Activated CD8-positive, alpha-beta memory T cell treated with anti-CD3 and anti-CD28 coated beads for 4 hours (primary cell): Measurements from ENCODE around the gene CSF3R.

Source experiments
- DNase-seq, 2 donors: peaks; one replicate each; pipeline ENCODE4 v3.0.0-alpha.2; 2020; ENCODE audit warnings: low read depth in 2 of 2

The CSF3R gene

DNA sequence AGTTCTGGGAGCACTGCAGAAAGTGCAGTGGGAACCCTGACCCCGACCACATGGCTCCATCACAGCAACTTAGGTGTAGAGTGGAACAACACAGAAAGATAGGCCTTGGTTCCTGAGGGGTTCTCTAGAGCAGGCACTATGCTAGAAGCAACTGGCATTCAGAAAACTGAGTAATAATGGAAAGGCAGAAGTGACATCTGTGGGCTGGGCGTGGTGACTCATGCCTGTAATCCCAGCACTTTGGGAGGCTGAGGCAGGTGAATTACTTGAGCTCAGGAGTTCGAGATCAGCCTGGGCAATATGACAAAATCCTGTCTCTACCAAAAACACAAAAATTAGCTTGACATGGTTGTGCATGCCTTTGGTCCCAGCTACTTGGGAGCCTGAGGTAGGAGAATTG lies 23.8 kb downstream of the CSF3R start:
- no peak for DNase-seq

DNA sequence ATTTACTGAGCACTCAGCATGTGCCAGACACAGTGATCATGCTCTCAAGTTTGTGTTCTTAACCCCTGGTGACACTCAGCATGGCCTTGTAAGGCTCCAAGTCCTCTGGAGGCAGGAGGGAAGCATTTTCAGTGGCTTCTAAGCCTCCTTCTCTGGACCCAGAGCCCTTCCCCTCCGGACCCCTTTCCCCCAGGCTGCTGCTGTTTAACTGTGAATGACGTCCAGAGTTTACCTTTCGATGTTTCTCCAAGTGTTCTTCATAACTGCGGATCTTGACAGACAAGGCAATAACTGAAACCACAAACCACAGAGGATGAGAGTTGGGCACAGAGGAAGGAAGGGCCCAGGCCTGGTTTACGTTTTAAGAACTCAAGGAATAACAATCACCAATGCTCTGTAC lies 25.0 kb downstream of the CSF3R start:
- no peak for DNase-seq

DNA sequence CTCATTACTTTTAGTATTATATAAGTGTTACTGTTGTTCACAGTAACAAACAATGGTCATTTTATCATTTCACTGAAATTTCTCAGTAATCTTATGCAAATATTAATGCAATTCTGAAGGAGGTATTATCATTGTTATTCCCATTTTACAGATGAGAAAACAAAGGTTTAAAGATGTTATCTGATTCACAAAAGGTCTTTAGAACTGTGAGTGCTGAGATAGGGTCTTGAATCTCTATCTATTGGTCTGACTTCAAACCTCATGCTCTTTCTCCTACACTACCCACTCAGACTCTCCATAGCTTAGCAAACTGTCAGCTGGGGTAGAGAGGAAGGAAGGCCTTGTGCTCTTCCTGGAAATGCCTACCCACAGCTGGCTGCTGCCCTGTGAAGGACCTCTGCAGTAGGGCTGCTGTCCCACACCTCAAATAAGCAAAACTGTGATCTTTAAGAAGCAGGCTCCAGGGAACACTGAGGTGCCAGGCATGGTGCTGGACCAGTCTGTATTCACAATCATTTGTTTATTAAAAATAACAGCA lies 26.3 kb downstream of the CSF3R start:
- no peak for DNase-seq

DNA sequence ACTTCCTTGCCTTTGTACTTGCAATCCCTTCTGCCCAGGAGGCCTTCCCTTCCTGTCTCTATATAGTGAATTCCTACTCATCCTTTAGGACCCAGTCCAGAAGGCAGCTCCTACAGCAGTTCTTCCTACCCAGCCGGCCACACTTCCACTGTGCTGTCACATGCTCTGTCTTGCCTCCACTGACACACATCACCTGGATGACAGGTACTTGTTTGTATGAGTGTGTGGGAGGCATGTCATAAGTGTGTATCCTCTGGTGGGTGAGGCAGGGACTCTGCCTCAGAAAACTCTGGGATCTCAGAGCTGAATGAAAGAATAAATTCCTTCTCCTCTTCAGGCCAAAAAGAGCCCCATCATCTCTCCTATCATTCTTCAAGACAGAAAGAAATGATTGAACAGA lies 27.3 kb downstream of the CSF3R start:
- DNase-seq, result no peak

DNA sequence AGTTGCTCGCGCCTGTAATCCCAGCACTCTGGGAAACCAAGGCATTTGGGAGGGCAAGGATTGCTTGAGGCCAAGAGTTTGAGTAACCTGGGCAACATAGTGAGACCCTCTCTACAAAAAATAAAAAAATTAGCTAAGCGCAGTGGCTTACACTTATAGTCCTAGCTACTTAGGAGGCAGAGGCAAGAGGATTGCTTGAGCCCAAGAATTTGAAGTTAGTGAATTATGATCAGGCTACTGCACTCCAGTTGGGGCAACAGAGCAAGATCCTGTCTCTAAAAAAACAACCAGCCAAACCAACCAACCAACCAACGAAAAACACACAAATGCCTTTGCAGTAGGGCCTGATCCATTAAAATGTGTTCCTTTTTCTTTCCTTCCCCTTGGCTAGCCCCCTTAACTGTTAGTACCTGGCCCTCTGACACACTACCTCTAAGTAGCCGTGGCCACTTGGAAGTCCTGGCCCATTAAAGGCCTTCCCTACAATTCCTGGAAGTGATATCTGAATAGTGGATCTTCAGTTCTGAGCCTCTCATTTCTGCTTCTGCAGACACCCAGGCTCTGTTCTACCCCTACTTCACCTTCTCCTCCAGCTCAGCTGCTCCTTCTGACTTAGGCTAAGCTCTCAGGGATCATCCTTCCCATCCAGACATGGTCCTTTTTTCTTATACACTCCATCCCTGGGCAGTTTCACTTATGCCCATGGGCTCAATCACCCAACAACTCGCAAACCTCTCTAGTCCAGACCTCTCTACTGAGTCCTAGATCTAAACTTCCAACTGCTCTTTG lies 28.9 kb downstream of the CSF3R start:
- DNase-seq, result no peak

DNA sequence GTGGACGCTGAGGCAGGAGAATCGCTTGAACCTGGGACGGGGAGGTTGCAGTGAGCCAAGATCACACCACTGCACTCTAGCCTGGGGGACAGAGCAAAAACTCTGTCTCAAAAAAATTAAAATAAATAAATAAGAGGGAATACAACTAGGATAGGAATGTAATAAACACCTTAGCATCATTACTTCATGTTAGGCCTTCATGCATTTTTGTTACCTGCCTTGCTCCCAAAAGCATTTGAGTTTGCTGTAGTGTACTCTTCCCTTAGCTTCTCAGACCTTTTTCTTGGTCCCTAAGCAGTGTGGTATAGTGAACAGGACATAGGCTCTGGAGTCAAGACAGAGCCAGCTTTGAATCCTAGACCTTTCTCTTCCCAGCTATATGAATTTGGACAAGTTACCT lies 29.7 kb downstream of the CSF3R start:
- no peak for DNase-seq

DNA sequence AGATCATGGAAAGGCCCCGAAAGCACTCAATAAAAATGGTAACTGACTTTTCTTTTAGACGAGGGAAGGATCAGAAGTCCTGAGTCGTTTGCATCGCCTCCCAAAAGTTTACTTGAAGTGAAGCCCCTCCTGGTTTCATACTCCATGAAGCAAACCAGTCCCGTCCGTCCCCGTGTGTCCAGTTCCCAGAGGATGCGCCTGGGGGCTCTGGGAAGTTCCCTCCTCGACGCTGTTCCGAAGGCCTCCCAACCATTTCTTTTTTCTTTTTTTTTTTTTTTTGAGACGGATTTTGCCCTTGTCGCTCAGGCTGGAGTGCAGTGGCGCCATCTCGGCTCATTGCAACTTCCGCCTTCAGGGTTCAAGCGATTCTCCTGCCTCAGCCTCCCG lies 31.8 kb downstream of the CSF3R start:
- no peak for DNase-seq

DNA sequence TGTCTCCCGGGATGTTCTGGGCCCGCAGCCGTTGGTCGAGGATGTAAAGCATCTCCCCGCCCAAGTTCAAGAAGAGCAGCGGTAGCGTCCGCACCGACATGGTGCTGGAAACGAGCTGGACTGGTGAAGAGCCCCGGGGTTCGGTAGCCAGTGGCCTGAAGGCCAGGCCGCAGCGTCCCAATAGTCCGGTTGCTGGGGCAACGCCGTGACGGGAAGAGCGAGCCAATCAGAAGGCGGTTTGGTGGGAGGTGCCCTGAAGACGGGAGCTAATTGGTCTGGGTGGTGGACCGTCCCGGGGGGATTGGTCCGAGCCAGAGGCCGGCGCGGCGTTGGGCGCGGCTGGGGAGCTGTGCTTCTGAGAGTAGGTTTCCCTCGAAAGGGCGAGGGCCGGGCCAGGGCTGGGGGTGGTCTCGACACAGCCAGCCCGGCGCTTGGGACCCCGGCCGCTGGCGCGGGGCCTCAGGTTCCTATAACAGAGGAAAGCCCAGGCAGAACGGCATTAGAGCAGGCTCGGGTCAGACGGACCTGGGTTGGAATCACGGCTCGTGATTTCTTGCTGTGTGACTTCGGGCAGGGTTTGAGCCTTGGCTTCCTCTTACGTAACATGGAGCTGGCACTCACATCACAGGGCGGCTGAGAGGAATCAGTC lies 32.3 kb downstream of the CSF3R start, which contains the start of gene OSCP1:
Gene OSCP1 (minus strand): TSS at position 182 of the 649 bp plus-strand sequence. CDS start 82 bp downstream, at position 100.
- DNase-seq, result peak; percentile 64 to 74

DNA sequence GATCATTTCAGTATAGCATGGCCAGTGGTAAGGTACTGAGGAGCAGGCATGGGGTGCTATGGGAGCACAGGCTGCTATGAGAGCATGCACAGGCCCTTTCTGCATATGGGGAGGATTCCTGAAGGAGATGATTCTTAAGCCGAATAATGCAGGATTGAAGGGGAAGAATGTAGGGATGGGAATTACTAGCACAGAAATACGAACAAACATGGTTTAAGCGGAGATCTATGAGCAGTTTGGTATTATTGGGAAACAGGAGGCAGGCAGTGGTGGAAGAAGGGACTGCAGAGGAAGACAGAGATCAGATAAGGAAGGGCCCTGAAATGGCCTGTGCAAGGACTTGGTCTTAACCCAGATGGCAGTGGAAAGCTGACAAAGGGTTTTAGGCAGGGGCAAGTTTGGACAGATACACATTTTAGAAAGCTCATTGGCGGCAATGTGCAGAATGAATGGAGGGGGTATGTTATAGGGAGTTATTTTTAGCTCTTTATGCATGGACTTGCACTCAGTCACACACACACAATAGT lies 34.1 kb downstream of the CSF3R start:
- DNase-seq, result no peak

DNA sequence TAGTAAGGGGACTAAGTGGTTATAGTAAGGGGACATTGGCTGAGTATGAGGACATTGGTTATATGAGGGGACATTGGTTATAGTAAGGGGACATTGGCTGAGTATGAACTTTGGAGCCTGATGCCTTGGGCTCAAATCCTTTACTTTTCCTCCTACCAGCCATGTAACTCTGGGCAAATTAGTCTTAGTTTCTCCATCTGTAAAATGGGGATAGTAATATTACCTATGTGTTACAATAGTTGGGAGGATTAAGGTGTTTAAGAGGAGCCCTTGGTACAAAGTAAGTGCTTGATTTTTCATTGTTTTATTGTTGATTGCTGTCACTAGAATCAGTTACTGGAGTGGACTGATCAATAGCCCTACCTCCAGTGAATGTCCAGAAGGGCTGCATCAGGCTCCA lies 35.3 kb downstream of the CSF3R start:
- no peak for DNase-seq

DNA sequence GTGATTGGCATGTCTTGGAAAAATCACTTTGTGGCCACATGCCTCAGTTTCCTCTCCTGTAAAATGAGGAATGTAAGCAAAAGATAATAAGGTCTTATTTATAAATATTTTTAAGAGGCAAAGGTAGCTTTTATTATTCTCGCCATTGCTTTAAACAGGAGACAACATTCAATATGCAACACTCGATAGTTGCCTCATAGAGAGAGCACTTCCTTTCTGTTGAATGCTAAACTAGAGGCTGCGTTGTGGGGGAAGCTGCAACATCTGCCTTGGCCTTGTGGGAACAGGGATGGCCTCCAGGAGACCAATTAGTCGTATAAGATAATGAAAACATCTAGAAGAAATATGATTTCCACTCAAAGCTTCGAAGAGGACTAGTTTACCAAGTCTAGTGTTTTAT lies 36.0 kb downstream of the CSF3R start:
- no peak for DNase-seq

DNA sequence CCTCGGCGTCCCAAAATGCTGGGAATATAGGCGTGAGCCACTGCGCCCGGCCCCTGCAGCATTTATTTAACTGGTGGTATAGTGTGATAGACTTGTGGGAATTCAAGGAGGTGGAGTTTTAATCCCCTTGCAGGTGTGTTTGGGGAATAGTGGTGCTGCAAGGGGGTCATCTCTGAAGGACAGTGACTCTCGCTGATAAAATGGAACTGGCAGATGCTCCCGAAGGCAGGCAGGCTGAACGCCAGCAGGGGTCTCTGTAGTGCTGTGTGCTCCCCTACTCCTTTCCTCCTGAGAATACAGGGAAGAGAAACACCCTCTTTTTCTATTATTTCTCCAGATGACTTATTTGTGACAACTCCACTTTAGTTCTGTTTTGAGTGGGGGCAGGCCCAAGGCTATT lies 36.4 kb downstream of the CSF3R start:
- DNase-seq, result no peak

DNA sequence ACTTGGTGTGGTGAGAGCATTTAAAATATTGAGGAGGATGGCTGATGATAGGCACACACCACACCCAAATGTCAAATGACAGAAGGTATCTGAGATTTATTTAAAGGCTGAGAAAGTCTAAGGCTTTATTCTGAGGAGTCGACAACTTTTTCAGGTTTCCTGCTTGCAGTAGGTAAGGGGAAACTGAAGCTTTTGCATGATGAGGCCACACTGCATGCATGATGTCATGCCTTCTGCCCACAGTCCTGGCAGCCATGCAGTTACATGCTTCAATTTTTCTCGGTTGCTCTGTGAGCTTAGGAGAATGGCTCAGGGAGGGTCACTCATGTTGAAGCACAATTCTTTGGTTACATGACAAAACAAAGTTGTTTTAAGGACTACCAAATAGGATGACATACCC lies 39.4 kb downstream of the CSF3R start:
- DNase-seq, result no peak

DNA sequence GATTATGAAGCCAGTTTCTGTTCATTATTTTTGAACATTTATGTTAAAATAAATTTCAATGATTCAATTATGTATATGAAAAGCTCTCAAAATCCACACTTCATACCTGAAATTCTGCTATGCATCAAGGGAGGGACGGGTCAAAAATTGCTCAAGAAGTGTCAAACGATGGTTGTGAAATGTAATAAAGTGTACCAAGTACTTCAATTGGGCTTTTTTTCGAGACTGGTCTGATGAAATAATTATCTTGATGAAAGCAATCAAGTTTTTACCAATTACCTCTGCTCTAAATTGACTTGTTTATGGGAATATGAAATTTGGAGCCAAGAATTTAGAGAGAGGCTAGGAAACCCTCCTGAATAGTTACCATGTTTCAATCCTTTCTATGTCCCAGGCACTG lies 40.4 kb downstream of the CSF3R start:
- no peak for DNase-seq

DNA sequence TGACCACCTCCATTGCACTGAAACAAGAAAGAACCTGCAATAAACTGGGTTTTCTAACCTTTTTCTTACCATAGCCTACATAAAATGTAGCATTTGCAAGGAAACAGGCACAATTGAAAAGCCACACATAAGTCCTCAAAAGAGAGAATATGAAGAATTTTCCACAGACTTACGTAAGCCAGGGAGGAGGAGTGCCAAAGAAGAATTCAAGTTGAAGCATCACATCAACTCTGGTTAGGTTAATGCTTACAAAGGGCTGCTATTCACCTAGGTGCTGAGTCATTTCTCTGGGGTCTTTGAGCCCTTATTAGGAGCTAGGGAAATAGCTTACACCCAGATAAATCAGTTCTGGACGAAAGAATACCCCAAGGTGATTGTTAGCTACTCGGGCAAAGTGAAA lies 42.1 kb downstream of the CSF3R start:
- DNase-seq, result no peak

DNA sequence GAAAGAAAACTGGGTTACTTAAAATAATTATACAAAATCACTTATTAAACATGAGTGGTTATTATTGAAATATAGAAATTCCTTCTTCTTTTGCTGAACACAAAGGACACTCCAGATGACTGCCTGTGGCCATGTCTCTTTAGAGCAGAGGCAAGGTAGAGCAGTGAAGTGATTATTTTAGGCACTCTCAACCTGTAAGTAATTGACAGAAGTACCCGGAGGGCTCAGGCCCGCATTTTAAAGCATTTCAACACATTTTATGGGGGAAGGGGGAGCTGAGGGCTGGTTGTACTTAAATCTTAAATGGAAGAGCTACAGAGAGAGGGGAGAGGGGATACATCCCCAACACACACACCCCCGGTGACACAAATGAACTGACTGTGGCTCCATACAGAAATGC lies 42.7 kb downstream of the CSF3R start:
- no peak for DNase-seq

DNA sequence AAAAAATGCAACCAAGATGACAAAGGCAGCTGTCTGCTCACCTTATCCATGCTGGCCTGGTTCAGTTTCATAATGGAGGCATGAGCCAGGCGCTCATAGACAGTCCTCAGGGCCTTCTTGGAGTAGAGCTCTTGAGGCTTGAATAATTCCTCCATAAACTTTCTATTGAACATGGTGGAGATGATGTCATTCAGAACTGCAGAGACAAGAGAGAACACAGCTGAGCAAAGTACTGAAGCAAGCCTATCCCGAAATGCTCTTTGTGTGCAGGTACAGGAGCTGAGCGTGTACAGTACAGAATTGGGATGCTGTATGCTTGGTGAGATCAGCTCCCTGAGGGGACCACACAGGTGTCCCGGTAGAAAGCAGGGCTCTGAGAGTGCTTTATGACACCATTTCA lies 44.0 kb downstream of the CSF3R start:
- no peak for DNase-seq

DNA sequence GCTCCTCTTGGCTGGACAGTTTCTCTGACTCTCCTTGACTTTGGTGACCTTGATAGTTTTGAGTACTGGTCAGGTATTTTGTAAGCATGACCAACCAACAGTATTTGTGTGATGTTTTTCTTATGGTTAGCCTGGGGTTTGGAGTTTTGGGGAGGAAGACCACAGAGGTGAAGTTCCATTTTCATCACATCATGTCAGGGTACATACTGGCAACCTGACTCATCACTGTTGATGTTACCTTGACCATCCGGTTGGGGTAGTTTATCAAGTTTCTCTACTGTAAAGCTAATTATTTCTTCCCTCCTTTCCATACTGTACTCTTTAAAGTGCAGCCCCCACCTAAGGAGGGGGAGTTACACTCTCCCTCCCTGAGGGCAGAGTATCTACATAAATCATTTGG lies 45.9 kb downstream of the CSF3R start:
- no peak for DNase-seq

DNA sequence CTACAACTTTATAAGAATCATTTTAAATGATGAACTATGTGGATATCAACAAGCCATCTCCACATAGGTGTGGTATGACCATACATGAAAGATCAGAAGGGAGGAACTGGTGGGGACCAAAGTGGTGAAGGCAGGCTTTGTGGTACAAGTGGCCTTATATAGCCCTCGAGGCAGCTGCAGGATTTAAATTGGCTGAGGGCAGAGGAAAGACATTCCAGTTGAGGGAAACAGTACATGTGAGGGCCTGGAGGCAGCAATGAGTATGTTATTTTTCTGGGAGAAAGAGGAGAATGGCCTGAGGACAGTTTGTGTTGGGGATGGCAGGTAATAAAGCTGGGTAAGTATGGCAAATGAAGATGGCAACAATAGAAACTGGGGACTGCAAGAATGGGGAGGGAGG lies 49.6 kb downstream of the CSF3R start:
- no peak for DNase-seq

DNA sequence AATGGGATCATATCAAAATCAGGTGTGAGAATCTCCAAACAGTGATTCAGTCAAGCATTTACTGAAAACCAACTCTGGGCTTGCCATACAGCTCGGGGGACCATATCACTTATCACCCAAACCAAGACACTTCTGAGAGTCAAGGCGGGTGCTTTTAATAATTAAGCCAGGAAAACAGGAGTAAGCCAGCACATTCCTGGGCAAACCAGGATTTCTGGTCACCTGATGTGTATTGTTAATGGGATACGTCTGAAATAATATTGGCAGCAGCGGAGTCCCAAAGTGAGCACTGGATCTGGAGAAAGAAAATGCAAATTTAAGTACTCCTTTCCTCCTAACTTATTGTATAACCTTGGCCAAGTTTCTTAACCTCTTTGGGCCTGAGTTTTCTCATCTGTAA lies 50.1 kb downstream of the CSF3R start:
- DNase-seq, result no peak

DNA sequence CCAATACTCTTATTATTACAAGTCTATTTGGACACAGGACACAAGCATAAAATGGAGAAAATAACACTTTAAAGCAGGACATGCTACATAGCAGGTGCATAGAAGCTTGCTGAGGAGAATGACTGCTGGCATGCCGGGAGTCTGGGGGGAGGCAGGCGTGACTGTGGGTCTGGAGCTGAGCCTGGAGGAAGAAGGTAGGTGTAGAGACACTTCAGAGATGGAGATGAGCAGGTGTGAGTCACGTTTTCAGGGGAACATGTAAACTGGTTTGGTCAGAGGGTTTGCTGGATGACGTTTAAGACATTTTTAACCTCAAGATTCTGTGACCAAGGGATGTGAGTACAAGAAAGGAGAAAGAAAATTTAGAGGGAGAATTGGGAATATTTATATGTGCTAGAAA lies 56.9 kb downstream of the CSF3R start:
- no peak for DNase-seq

DNA sequence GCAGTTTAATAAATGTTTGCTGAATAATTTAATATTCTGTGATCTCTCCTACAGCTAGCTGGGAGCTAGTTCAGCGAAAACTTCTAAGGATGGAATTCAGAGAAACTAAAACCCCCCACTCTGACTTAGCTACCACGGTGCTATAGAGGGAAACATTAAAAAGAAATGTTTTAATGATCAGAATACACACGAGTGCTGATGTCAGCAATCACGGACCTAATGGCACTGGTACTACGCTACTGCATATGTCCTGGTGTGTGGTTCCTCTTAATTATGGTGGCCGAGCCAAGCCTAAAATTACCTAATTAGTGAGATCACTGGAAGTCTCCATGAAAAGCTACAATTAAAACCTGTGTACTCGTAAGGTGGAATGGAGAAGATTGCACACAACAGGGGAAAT lies 61.1 kb downstream of the CSF3R start:
- DNase-seq, result no peak

DNA sequence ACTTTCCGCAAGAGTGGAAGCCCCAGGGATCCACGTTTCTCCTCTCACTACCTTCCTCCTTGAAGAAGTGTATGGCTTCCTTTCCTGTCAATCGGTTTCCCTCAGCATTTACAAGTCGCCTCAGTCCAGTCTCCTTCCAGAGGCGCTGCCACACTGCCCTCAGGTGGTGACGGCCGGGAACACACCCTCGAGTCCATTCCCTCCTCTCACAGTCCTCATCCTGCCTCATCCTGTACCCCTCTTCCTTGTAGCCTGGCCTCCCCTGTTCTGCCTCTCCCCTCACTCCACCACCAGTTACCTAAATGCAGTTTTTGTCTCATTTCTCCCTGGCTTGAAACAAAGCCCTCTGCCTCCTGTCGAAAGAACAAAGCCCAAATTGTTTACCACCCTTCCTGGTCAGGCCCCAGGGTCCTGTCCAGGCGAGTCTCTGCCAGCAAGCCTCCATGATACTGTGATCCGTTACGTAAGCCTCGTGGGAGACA lies 61.8 kb downstream of the CSF3R start:
- peak; percentile 72 to 87 for DNase-seq
